ENCODE measurements around the gene GPR21. TPM values are rescaled to one million over a fixed set of nuclear protein-coding genes. Genes with fewer than 3 reads are reported as not detected.

GPR21 gene
- total and polyA plus RNA-seq, 2 experiments from 2014 or later = 0.90 TPM; not detected in 1

DNA sequence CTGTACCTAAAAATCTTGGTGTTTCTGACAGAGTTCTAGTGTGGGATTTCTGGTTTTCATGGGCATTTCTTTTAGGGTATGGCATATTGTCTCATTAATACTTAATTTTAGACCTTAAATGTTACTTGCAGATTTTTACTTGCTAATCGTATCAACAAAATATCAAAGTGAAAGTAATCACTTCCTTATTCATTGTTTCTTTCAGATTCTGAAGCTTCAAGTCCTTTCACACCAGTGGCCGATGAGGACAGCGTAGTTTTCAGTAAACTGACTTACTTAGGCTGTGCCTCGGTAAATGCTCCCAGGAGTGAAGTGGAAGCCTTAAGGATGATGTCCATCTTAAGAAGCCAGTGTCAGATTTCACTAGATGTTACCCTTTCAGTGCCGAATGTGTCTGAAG lies 47.5 kb upstream of the GPR21 start:
- no peaks in the 10 kb centered on the region for H3K27me3 Mint-ChIP-seq (ENCODE audit: insufficient read depth, low read depth, poor library complexity)
- Histone ChIP-seq H3K79me2 (replicated peaks; ENCODE audit: insufficient read depth) (peaks cover 22% of the 10 kb centered on the region), H2AFZ (no peak overlapping the region), H3K27ac (ENCODE audit: low read depth) (no peak overlapping the region), H3K27me3 (ENCODE audit: insufficient read depth) (no peaks in the 10 kb centered on the region), H3K4me2 (no peak overlapping the region), H3K4me3 (no peak overlapping the region), H4K20me1 (replicated peaks; ENCODE audit: insufficient read depth) (no peaks in the 10 kb centered on the region; the same call in 1 of the 2 replicates), H3K36me3 (ENCODE audit: insufficient read depth) (peaks cover 28% of the 10 kb centered on the region), H3K9me2 (ENCODE audit: insufficient read depth) (no peaks in the 10 kb centered on the region), H3K4me1 (ENCODE audit: insufficient read depth) (no peaks in the 10 kb centered on the region), H3F3A (replicated peaks; ENCODE audit: low read depth) (no peaks in the 10 kb centered on the region)
- no peak overlapping the region for H3K27ac Mint-ChIP-seq
- ATAC-seq = no peak
- H3K9me3 Mint-ChIP-seq = no peaks in the 10 kb centered on the region
- H3K4me1 Mint-ChIP-seq = no peaks in the 10 kb centered on the region
- TF ChIP-seq EZH2 (IDR thresholded peaks at IDR 0.05; ENCODE audit: low read depth, unreplicated experiment) (no peak), JUNB (IDR thresholded peaks at IDR 0.05; ENCODE audit: unreplicated experiment) (no peak), CREB1 (CRISPR knock-in tag; IDR thresholded peaks at IDR 0.05; ENCODE audit: low read depth) (no peak), ZNF114 (CRISPR knock-in tag; IDR thresholded peaks at IDR 0.05) (no peak), ZNF331 (CRISPR knock-in tag; IDR thresholded peaks at IDR 0.05; ENCODE audit: low read depth) (no peak), EZH2phosphoT487 (IDR thresholded peaks at IDR 0.05; ENCODE audit: unreplicated experiment) (no peak), NANOG (IDR thresholded peaks at IDR 0.05; ENCODE audit: borderline replicate concordance) (no peak), STAT1 (IDR thresholded peaks at IDR 0.05; ENCODE audit: unreplicated experiment) (no peak), POLR2AphosphoS5 (IDR thresholded peaks at IDR 0.05; ENCODE audit: low read depth) (no peak)
- TF ChIP-seq, protein P1, sequence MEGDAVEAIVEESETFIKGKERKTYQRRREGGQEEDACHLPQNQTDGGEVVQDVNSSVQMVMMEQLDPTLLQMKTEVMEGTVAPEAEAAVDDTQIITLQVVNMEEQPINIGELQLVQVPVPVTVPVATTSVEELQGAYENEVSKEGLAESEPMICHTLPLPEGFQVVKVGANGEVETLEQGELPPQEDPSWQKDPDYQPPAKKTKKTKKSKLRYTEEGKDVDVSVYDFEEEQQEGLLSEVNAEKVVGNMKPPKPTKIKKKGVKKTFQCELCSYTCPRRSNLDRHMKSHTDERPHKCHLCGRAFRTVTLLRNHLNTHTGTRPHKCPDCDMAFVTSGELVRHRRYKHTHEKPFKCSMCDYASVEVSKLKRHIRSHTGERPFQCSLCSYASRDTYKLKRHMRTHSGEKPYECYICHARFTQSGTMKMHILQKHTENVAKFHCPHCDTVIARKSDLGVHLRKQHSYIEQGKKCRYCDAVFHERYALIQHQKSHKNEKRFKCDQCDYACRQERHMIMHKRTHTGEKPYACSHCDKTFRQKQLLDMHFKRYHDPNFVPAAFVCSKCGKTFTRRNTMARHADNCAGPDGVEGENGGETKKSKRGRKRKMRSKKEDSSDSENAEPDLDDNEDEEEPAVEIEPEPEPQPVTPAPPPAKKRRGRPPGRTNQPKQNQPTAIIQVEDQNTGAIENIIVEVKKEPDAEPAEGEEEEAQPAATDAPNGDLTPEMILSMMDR (conservative IDR thresholded peaks at IDR 0.05; ENCODE audit: low read depth in 2 of 2) = no peak
- TF ChIP-seq, protein P2, sequence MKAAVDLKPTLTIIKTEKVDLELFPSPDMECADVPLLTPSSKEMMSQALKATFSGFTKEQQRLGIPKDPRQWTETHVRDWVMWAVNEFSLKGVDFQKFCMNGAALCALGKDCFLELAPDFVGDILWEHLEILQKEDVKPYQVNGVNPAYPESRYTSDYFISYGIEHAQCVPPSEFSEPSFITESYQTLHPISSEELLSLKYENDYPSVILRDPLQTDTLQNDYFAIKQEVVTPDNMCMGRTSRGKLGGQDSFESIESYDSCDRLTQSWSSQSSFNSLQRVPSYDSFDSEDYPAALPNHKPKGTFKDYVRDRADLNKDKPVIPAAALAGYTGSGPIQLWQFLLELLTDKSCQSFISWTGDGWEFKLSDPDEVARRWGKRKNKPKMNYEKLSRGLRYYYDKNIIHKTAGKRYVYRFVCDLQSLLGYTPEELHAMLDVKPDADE (IDR thresholded peaks at IDR 0.05) = no peak
- TF ChIP-seq, protein P3, sequence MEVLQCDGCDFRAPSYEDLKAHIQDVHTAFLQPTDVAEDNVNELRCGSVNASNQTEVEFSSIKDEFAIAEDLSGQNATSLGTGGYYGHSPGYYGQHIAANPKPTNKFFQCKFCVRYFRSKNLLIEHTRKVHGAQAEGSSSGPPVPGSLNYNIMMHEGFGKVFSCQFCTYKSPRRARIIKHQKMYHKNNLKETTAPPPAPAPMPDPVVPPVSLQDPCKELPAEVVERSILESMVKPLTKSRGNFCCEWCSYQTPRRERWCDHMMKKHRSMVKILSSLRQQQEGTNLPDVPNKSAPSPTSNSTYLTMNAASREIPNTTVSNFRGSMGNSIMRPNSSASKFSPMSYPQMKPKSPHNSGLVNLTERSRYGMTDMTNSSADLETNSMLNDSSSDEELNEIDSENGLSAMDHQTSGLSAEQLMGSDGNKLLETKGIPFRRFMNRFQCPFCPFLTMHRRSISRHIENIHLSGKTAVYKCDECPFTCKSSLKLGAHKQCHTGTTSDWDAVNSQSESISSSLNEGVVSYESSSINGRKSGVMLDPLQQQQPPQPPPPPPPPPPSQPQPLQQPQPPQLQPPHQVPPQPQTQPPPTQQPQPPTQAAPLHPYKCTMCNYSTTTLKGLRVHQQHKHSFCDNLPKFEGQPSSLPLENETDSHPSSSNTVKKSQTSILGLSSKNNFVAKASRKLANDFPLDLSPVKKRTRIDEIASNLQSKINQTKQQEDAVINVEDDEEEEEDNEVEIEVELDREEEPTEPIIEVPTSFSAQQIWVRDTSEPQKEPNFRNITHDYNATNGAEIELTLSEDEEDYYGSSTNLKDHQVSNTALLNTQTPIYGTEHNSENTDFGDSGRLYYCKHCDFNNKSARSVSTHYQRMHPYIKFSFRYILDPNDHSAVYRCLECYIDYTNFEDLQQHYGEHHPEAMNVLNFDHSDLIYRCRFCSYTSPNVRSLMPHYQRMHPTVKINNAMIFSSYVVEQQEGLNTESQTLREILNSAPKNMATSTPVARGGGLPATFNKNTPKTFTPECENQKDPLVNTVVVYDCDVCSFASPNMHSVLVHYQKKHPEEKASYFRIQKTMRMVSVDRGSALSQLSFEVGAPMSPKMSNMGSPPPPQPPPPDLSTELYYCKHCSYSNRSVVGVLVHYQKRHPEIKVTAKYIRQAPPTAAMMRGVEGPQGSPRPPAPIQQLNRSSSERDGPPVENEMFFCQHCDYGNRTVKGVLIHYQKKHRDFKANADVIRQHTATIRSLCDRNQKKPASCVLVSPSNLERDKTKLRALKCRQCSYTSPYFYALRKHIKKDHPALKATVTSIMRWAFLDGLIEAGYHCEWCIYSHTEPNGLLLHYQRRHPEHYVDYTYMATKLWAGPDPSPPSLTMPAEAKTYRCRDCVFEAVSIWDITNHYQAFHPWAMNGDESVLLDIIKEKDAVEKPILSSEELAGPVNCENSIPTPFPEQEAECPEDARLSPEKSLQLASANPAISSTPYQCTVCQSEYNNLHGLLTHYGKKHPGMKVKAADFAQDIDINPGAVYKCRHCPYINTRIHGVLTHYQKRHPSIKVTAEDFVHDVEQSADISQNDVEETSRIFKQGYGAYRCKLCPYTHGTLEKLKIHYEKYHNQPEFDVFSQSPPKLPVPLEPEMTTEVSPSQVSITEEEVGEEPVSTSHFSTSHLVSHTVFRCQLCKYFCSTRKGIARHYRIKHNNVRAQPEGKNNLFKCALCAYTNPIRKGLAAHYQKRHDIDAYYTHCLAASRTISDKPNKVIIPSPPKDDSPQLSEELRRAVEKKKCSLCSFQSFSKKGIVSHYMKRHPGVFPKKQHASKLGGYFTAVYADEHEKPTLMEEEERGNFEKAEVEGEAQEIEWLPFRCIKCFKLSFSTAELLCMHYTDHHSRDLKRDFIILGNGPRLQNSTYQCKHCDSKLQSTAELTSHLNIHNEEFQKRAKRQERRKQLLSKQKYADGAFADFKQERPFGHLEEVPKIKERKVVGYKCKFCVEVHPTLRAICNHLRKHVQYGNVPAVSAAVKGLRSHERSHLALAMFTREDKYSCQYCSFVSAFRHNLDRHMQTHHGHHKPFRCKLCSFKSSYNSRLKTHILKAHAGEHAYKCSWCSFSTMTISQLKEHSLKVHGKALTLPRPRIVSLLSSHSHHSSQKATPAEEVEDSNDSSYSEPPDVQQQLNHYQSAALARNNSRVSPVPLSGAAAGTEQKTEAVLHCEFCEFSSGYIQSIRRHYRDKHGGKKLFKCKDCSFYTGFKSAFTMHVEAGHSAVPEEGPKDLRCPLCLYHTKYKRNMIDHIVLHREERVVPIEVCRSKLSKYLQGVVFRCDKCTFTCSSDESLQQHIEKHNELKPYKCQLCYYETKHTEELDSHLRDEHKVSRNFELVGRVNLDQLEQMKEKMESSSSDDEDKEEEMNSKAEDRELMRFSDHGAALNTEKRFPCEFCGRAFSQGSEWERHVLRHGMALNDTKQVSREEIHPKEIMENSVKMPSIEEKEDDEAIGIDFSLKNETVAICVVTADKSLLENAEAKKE (CRISPR knock-in tag; IDR thresholded peaks at IDR 0.05) = no peak
- TF ChIP-seq, protein P4, sequence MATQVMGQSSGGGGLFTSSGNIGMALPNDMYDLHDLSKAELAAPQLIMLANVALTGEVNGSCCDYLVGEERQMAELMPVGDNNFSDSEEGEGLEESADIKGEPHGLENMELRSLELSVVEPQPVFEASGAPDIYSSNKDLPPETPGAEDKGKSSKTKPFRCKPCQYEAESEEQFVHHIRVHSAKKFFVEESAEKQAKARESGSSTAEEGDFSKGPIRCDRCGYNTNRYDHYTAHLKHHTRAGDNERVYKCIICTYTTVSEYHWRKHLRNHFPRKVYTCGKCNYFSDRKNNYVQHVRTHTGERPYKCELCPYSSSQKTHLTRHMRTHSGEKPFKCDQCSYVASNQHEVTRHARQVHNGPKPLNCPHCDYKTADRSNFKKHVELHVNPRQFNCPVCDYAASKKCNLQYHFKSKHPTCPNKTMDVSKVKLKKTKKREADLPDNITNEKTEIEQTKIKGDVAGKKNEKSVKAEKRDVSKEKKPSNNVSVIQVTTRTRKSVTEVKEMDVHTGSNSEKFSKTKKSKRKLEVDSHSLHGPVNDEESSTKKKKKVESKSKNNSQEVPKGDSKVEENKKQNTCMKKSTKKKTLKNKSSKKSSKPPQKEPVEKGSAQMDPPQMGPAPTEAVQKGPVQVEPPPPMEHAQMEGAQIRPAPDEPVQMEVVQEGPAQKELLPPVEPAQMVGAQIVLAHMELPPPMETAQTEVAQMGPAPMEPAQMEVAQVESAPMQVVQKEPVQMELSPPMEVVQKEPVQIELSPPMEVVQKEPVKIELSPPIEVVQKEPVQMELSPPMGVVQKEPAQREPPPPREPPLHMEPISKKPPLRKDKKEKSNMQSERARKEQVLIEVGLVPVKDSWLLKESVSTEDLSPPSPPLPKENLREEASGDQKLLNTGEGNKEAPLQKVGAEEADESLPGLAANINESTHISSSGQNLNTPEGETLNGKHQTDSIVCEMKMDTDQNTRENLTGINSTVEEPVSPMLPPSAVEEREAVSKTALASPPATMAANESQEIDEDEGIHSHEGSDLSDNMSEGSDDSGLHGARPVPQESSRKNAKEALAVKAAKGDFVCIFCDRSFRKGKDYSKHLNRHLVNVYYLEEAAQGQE (IDR thresholded peaks at IDR 0.05; ENCODE audit: unreplicated experiment) = no peak
- DNase-seq (ENCODE audit: low spot score) = peak; percentile 5
- H3K4me3 Mint-ChIP-seq = no peak overlapping the region
- H3K36me3 Mint-ChIP-seq (ENCODE audit: low read depth) = peaks cover 40% of the 10 kb centered on the region
